Epithelial cell of proximal tubule (primary cell): ENCODE results near the gene EIF4E3. TPM values are rescaled to one million over a fixed set of nuclear protein-coding genes. Genes with fewer than 3 reads are reported as not detected.

Experiments
- DNase-seq: peaks from one replicate; pipeline ENCODE4 v3.0.0-alpha.2; 2011; ENCODE audit warnings: low read depth
- H3K4me3 ChIP-seq: 2 replicates; pipeline ENCODE4 v1.5.1; 2011; ENCODE audit warnings: low read depth, mild to moderate bottlenecking, low read length
- CTCF ChIP-seq: conservative IDR thresholded peaks from 2 replicates; pipeline ENCODE4 v1.5.1; 2012; ENCODE audit warnings: low read depth, mild to moderate bottlenecking, low read length
- total RNA-seq: library from RNA; depleted of rRNA; stranded (reverse); fragments of >200 nt; gene quantifications from 2 replicates; pipeline ENCODE4 v1.2.3, GENCODE V29; 2015

The EIF4E3 gene
- total RNA-seq, 1 donor from 2014 or later, result 2.5 TPM

- no peak for DNase-seq
- no peak for TF ChIP-seq CTCF
These were observed 62.6 kb downstream of the EIF4E3 start for GRCh38 chr3:71662568-71662967.

GRCh38 chr3:71662056-71662455 lies 63.1 kb downstream of the EIF4E3 start:
- no peak for DNase-seq
- TF ChIP-seq CTCF, result no peak
- H3K4me3 ChIP-seq, result no peak overlapping the region

More at GRCh38 chr3:71662568-71662967, 62.6 kb downstream of the EIF4E3 start:
- no peak overlapping the region for H3K4me3 ChIP-seq

GRCh38 chr3:71659864-71660591 lies 65.2 kb downstream of the EIF4E3 start:
- no peak for TF ChIP-seq CTCF
- no peak for DNase-seq
- no peak overlapping the region for H3K4me3 ChIP-seq

GRCh38 chr3:71657831-71658530 lies 67.2 kb downstream of the EIF4E3 start:
- TF ChIP-seq CTCF, result no peak
- no peak overlapping the region for H3K4me3 ChIP-seq
- peak; percentile 64 for DNase-seq

- DNase-seq, result no peak
- H3K4me3 ChIP-seq, result no peak overlapping the region
- TF ChIP-seq CTCF, result no peak
These were observed 70.1 kb downstream of the EIF4E3 start for GRCh38 chr3:71655061-71655460.

GRCh38 chr3:71653414-71653807 lies 71.8 kb downstream of the EIF4E3 start:
- no peak for TF ChIP-seq CTCF
- DNase-seq, result no peak
- no peak overlapping the region for H3K4me3 ChIP-seq
